ENCODE results near the gene IRF8. TPM values are rescaled to one million over a fixed set of nuclear protein-coding genes. Genes with fewer than 3 reads are reported as not detected.

The IRF8 gene
- total RNA-seq, 1 experiment from 2014 or later: 29.5 TPM

DNA sequence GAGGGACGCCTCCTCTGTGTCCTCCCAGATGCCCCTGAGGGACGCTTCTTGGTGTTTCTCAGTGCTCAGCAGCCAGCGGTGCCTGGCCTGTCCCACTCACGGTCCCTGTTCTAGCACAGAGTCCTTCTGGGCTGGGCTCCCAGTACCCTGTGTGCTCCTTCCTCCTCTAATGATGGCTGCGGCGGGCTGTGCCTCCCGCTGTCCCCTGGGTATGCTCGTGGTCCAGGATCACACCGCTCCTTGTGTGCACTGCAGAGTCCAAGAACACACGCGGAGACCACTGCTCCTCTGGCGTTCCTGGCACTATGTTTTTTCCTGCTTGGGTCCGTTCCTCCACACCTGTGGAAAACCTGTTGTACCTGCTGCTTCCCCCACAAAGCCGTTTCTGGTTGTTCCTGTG is 15.1 kb upstream of the IRF8 start:
- TF ChIP-seq, protein P1, sequence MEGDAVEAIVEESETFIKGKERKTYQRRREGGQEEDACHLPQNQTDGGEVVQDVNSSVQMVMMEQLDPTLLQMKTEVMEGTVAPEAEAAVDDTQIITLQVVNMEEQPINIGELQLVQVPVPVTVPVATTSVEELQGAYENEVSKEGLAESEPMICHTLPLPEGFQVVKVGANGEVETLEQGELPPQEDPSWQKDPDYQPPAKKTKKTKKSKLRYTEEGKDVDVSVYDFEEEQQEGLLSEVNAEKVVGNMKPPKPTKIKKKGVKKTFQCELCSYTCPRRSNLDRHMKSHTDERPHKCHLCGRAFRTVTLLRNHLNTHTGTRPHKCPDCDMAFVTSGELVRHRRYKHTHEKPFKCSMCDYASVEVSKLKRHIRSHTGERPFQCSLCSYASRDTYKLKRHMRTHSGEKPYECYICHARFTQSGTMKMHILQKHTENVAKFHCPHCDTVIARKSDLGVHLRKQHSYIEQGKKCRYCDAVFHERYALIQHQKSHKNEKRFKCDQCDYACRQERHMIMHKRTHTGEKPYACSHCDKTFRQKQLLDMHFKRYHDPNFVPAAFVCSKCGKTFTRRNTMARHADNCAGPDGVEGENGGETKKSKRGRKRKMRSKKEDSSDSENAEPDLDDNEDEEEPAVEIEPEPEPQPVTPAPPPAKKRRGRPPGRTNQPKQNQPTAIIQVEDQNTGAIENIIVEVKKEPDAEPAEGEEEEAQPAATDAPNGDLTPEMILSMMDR (IDR thresholded peaks at IDR 0.05; ENCODE audit: insufficient read depth in 1 of 2, low read depth in 1 of 2, low read length in 1 of 2, severe bottlenecking in 1 of 2, unreplicated experiment in 1 of 2): no peak
- no peaks in the 10 kb centered on the region for H3K27me3 Mint-ChIP-seq (ENCODE audit: insufficient read depth, unreplicated experiment)

DNA sequence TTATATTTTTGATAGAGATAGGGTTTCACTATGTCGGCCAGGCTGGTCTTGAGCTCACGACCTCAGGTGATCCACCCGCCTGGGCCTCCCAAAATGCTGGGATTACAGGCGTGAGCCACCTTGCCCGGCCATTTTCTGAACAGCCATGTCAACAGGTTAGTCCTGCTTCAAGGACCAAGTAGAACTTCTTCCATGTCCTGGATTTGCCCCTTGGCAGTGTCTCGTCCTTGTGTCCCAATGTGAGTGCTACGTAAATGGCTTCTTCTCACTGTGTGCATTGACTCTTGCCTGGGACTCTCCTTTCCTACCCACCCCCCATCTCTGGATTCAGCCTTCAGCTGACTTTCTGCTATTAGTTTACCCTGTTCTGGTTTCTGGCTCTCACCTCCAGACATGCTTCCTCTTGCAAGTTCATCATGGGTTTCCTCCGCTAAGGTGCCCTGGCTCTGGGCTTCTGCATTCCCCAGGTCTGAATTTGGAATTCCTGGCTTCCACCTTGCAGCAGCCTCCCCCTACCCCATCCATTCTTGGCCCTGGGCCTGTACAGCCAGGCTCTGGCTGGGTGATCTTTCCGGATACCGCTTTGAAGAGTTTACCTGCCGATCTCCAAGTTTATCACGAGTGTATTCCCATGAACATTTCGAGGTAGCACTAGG is 14.0 kb upstream of the IRF8 start:
- H3K27me3 Mint-ChIP-seq (ENCODE audit: insufficient read depth, unreplicated experiment): no peaks in the 10 kb centered on the region
- POLR2A ChIA-PET: no interaction called here

More for the DNA sequence above, 15.1 kb upstream of the IRF8 start:
- H3K4me3 ChIP-seq (ENCODE audit: low read depth, low read length): no peak overlapping the region
- Mint-ChIP-seq H3K4me1 (ENCODE audit: low read depth, unreplicated experiment) (peaks cover 39% of the 10 kb centered on the region), H3K4me3 (ENCODE audit: unreplicated experiment) (no peak overlapping the region), H3K36me3 (ENCODE audit: insufficient read depth, unreplicated experiment) (no peaks in the 10 kb centered on the region), H3K9me3 (ENCODE audit: unreplicated experiment) (no peaks in the 10 kb centered on the region), H3K27ac (ENCODE audit: unreplicated experiment) (peak overlapping the region; percentile 7)
- no peaks in the 10 kb centered on the region for H3K27me3 ChIP-seq (replicated peaks; ENCODE audit: control insufficient read depth, insufficient read depth, low read length)
- POLR2A ChIA-PET: no interaction called here
- H3K4me1 ChIP-seq: peaks cover 22% of the 10 kb centered on the region
- no TSS peak for BruUV-seq (replicated peaks)
- DNase-seq: no peak
- no peaks in the 10 kb centered on the region for H3K36me3 ChIP-seq (ENCODE audit: control insufficient read depth, insufficient read depth, low read length)
- intact Hi-C loops (cut with micrococcal nuclease; ENCODE audit: unreplicated experiment): no loop called here
- CTCF ChIA-PET: no interaction called here
- H3K9me3 ChIP-seq: no peaks in the 10 kb centered on the region

GRCh38 chr16:85885537-85885936 is 13.4 kb upstream of the IRF8 start:
- CTCF ChIA-PET: no interaction called here
- H3K27me3 ChIP-seq (replicated peaks; ENCODE audit: control insufficient read depth, insufficient read depth, low read length): no peaks in the 10 kb centered on the region
- Mint-ChIP-seq H3K36me3 (ENCODE audit: insufficient read depth, unreplicated experiment) (no peaks in the 10 kb centered on the region), H3K27ac (ENCODE audit: unreplicated experiment) (no peak overlapping the region), H3K4me3 (ENCODE audit: unreplicated experiment) (no peak overlapping the region), H3K9me3 (ENCODE audit: unreplicated experiment) (no peaks in the 10 kb centered on the region), H3K4me1 (ENCODE audit: low read depth, unreplicated experiment) (peaks cover 50% of the 10 kb centered on the region), H3K27me3 (ENCODE audit: insufficient read depth, unreplicated experiment) (no peaks in the 10 kb centered on the region)
- intact Hi-C loops (cut with micrococcal nuclease; ENCODE audit: unreplicated experiment): no loop called here
- H3K9me3 ChIP-seq: no peaks in the 10 kb centered on the region
- H3K4me3 ChIP-seq (ENCODE audit: low read depth, low read length): no peak overlapping the region
- H3K4me1 ChIP-seq: peaks cover 36% of the 10 kb centered on the region
- H3K36me3 ChIP-seq (ENCODE audit: control insufficient read depth, insufficient read depth, low read length): no peaks in the 10 kb centered on the region
- BruUV-seq (replicated peaks): no TSS peak
- POLR2A ChIA-PET: no interaction called here
- DNase-seq: no peak
- TF ChIP-seq, protein P1 (IDR thresholded peaks at IDR 0.05; ENCODE audit: insufficient read depth in 1 of 2, low read depth in 1 of 2, low read length in 1 of 2, severe bottlenecking in 1 of 2, unreplicated experiment in 1 of 2): no peak

More for the DNA sequence above, 14.0 kb upstream of the IRF8 start:
- TF ChIP-seq, protein P1 (IDR thresholded peaks at IDR 0.05; ENCODE audit: insufficient read depth in 1 of 2, low read depth in 1 of 2, low read length in 1 of 2, severe bottlenecking in 1 of 2, unreplicated experiment in 1 of 2): no peak
- no peak overlapping the region for H3K4me3 ChIP-seq (ENCODE audit: low read depth, low read length)
- Mint-ChIP-seq H3K9me3 (ENCODE audit: unreplicated experiment) (no peaks in the 10 kb centered on the region), H3K4me3 (ENCODE audit: unreplicated experiment) (no peak overlapping the region), H3K27ac (ENCODE audit: unreplicated experiment) (no peak overlapping the region), H3K4me1 (ENCODE audit: low read depth, unreplicated experiment) (peaks cover 50% of the 10 kb centered on the region), H3K36me3 (ENCODE audit: insufficient read depth, unreplicated experiment) (no peaks in the 10 kb centered on the region)
- no TSS peak for BruUV-seq (replicated peaks)
- intact Hi-C loops (cut with micrococcal nuclease; ENCODE audit: unreplicated experiment): no loop called here
- peaks cover 30% of the 10 kb centered on the region for H3K4me1 ChIP-seq
- no peaks in the 10 kb centered on the region for H3K27me3 ChIP-seq (replicated peaks; ENCODE audit: control insufficient read depth, insufficient read depth, low read length)
- H3K36me3 ChIP-seq (ENCODE audit: control insufficient read depth, insufficient read depth, low read length): no peaks in the 10 kb centered on the region
- CTCF ChIA-PET: no interaction called here
- H3K9me3 ChIP-seq: no peaks in the 10 kb centered on the region
- DNase-seq: no peak

Measured in Caco-2 (cell line).